ENCODE data around the gene LSM14B. TPM values are rescaled to one million over a fixed set of nuclear protein-coding genes. Genes with fewer than 3 reads are reported as not detected.

LSM14B gene
- total RNA-seq, 1 experiment from 2014 or later = 72.5 TPM

DNA sequence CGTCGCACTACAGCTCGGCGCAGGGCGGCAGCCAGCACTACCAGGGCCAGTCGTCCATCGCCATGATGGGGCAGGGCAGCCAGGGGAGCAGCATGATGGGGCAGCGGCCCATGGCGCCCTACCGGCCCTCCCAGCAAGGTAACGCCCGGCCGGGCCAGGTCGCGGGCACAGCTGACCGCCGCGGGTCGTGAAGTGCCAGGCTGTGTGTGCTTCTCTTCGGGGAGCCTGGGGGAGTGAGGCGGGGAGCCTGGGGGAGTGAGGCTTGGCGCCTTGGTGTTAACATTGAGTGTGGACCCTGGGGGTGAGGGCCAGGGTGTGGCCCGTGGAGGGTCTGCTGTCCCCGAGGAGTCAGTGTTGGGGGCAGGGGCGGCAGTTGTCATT is 41.2 kb downstream of the LSM14B start:
- intact Hi-C loops (cut with micrococcal nuclease; ENCODE audit: unreplicated experiment) = no loop called here
- H3K36me3 ChIP-seq (ENCODE audit: insufficient read depth, low read length, poor library complexity, severe bottlenecking) = peaks cover 45% of the 10 kb centered on the region

DNA sequence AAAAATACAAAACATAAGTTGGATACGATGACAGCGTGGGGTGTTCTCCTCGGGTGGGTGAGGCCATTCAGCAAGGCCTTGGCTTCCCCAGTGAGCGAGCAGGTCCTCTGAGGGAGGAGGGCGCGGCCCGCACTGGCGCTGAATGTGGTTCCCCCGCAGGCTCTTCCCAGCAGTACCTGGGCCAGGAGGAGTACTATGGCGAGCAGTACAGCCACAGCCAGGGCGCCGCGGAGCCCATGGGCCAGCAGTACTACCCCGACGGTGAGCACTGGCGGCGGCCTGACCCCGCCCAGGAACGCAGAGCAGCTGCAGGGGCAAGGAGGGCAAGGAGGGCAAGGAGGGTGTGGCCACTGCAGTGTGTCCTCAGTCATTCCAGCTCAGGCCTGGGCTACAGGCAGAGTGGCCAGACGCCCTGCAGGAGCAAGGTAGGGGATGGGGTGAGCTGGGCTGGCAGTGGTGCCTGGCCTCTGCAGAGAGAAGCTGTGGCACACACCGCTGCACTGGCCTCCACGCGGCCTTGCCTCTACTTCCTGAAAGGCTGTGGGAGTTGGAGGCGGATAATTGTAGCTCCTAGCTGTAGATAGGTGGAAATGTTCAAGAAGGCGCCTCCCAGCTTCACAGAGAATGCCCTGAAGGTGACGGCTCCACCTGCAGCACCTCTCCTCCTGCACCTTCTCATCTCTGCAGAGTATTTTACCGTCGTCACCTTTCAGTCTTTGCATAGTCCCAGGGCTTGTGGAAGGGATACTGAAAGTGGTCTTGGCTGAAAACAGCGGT is 41.9 kb downstream of the LSM14B start:
- DNase-seq (ENCODE audit: low spot score) = no peak
- H3K36me3 ChIP-seq (ENCODE audit: insufficient read depth, low read length, poor library complexity, severe bottlenecking) = peaks cover 46% of the 10 kb centered on the region
- no peaks in the 10 kb centered on the region for H3K9me3 ChIP-seq (ENCODE audit: low read depth, low read length, poor library complexity, severe bottlenecking)
- no peak overlapping the region for H3K27ac ChIP-seq (ENCODE audit: low read depth, low read length, poor library complexity, severe bottlenecking)
- TF ChIP-seq, protein P1, sequence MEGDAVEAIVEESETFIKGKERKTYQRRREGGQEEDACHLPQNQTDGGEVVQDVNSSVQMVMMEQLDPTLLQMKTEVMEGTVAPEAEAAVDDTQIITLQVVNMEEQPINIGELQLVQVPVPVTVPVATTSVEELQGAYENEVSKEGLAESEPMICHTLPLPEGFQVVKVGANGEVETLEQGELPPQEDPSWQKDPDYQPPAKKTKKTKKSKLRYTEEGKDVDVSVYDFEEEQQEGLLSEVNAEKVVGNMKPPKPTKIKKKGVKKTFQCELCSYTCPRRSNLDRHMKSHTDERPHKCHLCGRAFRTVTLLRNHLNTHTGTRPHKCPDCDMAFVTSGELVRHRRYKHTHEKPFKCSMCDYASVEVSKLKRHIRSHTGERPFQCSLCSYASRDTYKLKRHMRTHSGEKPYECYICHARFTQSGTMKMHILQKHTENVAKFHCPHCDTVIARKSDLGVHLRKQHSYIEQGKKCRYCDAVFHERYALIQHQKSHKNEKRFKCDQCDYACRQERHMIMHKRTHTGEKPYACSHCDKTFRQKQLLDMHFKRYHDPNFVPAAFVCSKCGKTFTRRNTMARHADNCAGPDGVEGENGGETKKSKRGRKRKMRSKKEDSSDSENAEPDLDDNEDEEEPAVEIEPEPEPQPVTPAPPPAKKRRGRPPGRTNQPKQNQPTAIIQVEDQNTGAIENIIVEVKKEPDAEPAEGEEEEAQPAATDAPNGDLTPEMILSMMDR (conservative IDR thresholded peaks at IDR 0.05; ENCODE audit: low read depth, low read length) = no peak
- TF ChIP-seq EZH2 (IDR thresholded peaks at IDR 0.05; ENCODE audit: borderline replicate concordance, low read depth, low read length, poor library complexity, severe bottlenecking) = no peak
- no TSS peak for BruUV-seq (replicated peaks)
- no peak overlapping the region for H3K4me3 ChIP-seq (ENCODE audit: low read depth, low read length, poor library complexity, severe bottlenecking)
- no peaks in the 10 kb centered on the region for H3K27me3 ChIP-seq (replicated peaks; ENCODE audit: insufficient read depth, low read depth, low read length, poor library complexity)
- intact Hi-C loops (cut with micrococcal nuclease; ENCODE audit: unreplicated experiment) = no loop called here
- CTCF ChIA-PET = no interaction called here
- peaks cover 10% of the 10 kb centered on the region for H3K4me1 ChIP-seq (ENCODE audit: insufficient read depth, low read length, poor library complexity, severe bottlenecking)
- POLR2A ChIA-PET (ENCODE audit: low non-redundant PET) = interaction anchor here (0.5 kb wide), 1 partner anchor 118 kb away, joined by 3 read pairs; no protein-coding TSS in a partner anchor

More for the DNA sequence above, 41.2 kb downstream of the LSM14B start:
- TF ChIP-seq EZH2 (IDR thresholded peaks at IDR 0.05; ENCODE audit: borderline replicate concordance, low read depth, low read length, poor library complexity, severe bottlenecking) = no peak
- TF ChIP-seq, protein P1 (conservative IDR thresholded peaks at IDR 0.05; ENCODE audit: low read depth, low read length) = no peak
- no peaks in the 10 kb centered on the region for H3K9me3 ChIP-seq (ENCODE audit: low read depth, low read length, poor library complexity, severe bottlenecking)
- H3K4me1 ChIP-seq (ENCODE audit: insufficient read depth, low read length, poor library complexity, severe bottlenecking) = peaks cover 10% of the 10 kb centered on the region
- no peak overlapping the region for H3K27ac ChIP-seq (ENCODE audit: low read depth, low read length, poor library complexity, severe bottlenecking)
- H3K27me3 ChIP-seq (replicated peaks; ENCODE audit: insufficient read depth, low read depth, low read length, poor library complexity) = no peaks in the 10 kb centered on the region
- ChIA-PET CTCF (no interaction called here), POLR2A (ENCODE audit: low non-redundant PET) (interaction anchor here (0.5 kb wide), 1 partner anchor 119 kb away, joined by 3 read pairs; no protein-coding TSS in a partner anchor)
- BruUV-seq (replicated peaks) = no TSS peak
- H3K4me3 ChIP-seq (ENCODE audit: low read depth, low read length, poor library complexity, severe bottlenecking) = no peak overlapping the region
- DNase-seq (ENCODE audit: low spot score) = no peak

DNA sequence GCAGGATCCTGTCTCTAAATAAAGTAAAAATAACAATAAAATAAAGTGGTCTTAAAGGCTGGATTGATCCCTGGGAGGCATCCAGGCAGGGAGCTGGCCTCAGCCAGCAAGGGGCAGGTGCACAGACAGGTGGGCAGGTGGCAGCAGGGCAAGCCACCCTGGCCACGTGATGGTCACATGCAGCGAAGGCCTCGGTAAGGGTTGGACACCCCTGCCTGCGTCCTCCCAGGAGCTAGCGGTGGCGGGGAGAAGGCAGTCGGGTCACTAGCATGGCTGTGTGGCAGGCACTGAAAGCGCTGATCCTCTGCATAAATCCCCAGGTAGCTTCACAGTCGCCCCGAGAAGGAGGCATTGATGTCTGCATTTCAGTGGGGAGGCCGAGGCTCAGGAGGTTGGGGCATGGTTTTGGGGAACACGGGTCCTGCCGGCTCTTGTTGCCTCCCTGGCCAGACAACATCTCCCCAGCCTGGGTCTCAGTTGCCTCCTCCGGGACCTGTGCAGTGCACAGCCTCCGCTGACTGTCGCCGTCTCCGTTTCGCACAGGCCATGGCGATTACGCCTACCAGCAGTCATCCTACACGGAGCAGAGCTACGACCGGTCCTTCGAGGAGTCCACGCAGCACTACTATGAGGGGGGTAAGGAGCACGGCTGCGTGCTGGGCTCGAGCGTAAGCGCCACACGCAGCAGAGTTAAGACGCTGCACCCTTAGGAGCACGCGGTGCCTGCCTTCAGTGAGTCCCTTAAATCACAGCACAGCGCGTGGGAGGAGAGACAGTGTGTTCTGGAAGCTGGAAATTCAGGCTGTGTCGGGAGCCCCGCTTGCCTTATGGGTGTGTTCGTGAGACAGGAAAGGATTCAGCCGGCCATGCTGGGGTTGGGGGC is 42.8 kb downstream of the LSM14B start:
- Histone ChIP-seq H3K4me3 (ENCODE audit: low read depth, low read length, poor library complexity, severe bottlenecking) (no peak overlapping the region), H3K9me3 (ENCODE audit: low read depth, low read length, poor library complexity, severe bottlenecking) (no peaks in the 10 kb centered on the region), H3K27ac (ENCODE audit: low read depth, low read length, poor library complexity, severe bottlenecking) (no peak overlapping the region), H3K4me1 (ENCODE audit: insufficient read depth, low read length, poor library complexity, severe bottlenecking) (peaks cover 10% of the 10 kb centered on the region), H3K36me3 (ENCODE audit: insufficient read depth, low read length, poor library complexity, severe bottlenecking) (peaks cover 48% of the 10 kb centered on the region), H3K27me3 (replicated peaks; ENCODE audit: insufficient read depth, low read depth, low read length, poor library complexity) (no peaks in the 10 kb centered on the region)
- intact Hi-C loops (cut with micrococcal nuclease; ENCODE audit: unreplicated experiment) = no loop called here
- CTCF ChIA-PET = no interaction called here
- POLR2A ChIA-PET (ENCODE audit: low non-redundant PET) = no interaction called here
- no peak for DNase-seq (ENCODE audit: low spot score)
- TF ChIP-seq EZH2 (IDR thresholded peaks at IDR 0.05; ENCODE audit: borderline replicate concordance, low read depth, low read length, poor library complexity, severe bottlenecking) = no peak
- TF ChIP-seq, protein P1 (conservative IDR thresholded peaks at IDR 0.05; ENCODE audit: low read depth, low read length) = no peak
- no TSS peak for BruUV-seq (replicated peaks)
